ENCODE data around the gene FUCA2.

The FUCA2 gene, protein sequence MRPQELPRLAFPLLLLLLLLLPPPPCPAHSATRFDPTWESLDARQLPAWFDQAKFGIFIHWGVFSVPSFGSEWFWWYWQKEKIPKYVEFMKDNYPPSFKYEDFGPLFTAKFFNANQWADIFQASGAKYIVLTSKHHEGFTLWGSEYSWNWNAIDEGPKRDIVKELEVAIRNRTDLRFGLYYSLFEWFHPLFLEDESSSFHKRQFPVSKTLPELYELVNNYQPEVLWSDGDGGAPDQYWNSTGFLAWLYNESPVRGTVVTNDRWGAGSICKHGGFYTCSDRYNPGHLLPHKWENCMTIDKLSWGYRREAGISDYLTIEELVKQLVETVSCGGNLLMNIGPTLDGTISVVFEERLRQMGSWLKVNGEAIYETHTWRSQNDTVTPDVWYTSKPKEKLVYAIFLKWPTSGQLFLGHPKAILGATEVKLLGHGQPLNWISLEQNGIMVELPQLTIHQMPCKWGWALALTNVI

GRCh38 chr6:143510991-143511891 is at the start of gene FUCA2:
Gene FUCA2 (minus strand): TSS chr6:143511720. CDS start chr6:143511634, 86 bp downstream.
- peak; percentile 72 for DNase-seq

- no peak for DNase-seq
Observed at GRCh38 chr6:143561105-143561704, 49.7 kb upstream of the FUCA2 start.

DNA sequence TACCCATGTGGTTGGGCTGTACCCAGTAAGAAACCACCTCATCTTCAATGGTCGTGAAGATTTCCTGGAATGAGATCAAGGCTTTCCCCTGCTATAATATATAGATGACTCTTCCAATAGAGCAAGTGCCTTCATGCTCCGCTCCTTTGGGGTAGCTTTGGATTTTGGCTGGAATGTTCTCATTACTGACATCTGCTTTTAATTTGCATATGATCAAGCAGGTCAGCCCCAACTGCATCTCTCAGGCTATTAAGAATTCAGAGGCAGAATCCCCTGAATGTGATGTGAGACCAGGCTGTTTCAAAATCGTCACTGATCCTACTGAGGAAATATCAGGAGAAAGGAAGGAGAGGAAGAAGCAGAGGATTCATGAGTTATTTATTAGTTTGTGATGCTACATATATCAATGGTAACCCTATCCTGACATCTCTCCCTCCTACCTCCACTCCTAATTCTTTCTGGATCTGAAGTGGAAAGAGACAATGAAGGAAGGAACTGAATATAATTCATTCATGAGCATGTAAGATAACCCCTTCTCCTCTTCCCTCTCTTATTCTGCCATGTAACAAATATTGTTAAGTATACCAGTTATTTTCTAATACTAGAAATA is 47.6 kb upstream of the FUCA2 start:
- no peak for DNase-seq

DNA sequence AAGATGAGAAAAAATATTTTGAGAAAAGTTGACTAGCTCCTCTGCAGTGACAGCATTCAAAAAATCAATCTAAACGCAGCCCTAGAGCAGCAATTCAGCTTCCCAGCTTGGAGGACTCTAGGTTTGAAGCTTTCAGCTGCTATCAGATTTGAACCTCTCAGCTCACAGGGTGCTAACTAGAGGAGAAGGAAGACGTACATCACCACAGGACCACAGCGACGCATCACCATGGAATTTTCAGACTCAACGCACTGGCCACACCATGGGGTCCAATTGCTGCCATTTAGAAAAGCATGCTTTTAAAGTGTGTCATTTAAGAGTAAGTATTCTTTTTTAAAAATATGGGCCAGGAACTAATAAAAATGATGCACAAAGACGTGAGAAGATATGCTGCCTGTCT is 45.0 kb upstream of the FUCA2 start:
- no peak for DNase-seq

DNA sequence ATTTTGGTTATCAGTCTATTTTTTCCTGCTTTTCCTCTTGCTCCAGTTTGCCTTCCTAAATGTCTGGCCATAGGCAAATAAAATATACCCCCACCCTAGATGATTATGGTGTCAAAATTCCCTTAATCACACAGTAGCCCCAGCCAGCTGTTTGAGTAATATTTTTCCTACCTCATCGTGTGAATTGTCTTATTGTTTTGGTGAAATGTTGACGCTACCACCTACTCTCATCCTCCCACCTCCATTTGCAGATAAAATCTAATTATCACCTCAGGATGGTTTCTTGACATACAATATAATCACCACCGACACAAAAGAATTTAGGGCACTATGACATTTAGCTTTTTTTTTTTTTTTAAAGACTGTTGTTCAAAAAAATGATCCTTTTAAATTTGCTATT is 44.1 kb upstream of the FUCA2 start:
- DNase-seq = no peak

GRCh38 chr6:143555071-143555492 is 43.6 kb upstream of the FUCA2 start:
- DNase-seq = no peak

DNA sequence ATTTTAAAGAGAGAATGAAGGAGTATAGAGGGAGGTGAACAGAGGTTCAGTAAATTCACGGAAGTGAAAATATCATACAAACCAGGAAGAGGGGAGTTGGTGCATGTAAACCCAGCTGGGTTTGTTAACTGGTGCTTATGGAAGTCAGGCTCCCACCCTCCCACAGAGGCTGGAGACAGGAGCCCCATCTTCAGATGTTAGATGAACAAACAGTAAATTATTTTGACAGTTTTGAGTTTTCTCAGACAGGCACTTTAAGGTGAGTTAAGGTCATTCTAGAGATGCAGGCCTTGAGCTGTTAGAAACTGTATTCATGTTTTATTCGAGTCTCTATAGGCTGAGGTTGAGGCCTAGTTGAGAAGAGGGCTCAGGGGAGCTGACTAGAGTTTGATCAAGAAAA is 41.8 kb upstream of the FUCA2 start:
- no peak for DNase-seq

GRCh38 chr6:143549949-143550268 is 38.4 kb upstream of the FUCA2 start:
- no peak for DNase-seq

- DNase-seq = peak; percentile 34
Observed at GRCh38 chr6:143549221-143549948, 37.9 kb upstream of the FUCA2 start.

DNA sequence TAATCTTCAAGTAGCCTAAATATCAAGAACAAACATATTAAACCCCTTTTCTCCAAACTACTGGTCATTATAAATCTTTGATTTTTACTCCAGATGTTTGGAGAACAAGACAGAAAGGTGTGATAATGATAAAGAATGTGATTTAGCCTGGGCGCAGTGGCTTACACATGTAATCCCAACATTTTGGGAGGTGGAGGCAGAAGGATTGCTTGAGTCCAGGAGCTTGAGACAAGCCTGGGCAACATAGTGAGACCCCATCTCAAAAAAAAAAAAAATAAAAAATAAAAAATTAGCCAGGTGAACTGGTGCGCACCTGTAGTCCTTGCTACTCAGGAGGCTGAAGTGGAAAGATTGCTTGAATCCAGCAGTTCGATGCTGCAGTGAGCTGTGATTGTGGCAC is 35.1 kb upstream of the FUCA2 start:
- no peak for DNase-seq

DNA sequence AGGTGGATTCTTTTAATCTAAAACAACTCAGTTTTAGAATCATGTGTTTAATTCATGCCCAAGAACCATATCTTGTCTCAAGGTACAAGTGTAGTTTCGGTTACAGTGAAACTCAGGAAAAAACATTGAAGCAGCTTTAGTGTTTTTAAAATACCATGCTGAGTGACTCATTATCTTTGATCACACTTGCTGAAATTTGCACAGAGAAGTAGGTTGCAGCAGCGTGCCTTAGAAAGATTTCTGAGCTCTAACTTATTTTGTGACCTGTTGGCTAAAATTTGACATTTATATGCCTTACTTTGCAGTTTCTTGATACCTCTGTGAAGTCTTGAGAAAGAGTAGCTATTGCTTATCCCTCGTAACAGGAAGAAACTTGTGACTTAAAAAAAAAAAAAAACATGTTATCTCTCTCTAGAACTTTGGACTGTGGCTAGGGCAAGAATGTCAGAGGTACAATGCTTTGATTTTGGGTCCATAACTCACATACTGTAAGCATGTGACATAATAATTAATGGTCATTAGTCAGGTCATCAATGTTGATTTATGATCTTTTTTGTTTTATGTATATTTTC is 34.5 kb upstream of the FUCA2 start:
- DNase-seq = peak; percentile 41

GRCh38 chr6:143545165-143545564 is 33.6 kb upstream of the FUCA2 start:
- DNase-seq = peak; percentile 30

GRCh38 chr6:143544011-143544696 is 32.6 kb upstream of the FUCA2 start:
- peak; percentile 26 for DNase-seq

DNA sequence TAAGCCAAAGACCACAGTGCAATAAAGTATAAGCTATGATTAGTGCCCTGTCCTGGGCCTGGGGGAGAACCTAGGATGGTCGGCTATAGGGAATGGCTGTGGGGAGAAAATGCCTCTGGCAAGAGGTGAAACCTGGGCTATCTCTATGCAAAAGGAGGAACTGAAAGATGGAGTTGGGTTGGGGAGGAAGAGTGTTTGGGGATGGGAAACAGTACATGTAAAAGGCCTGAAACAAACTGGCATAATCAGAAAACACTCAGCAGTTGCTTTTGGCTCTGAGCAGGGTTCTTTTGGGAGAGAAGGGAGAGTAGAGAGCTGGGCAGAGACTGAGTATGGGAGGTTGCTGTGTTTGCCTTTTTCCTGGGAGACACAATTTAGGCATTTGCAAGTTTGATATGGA is 31.9 kb upstream of the FUCA2 start:
- DNase-seq = no peak

- DNase-seq = no peak
Observed at GRCh38 chr6:143542888-143543287, 31.4 kb upstream of the FUCA2 start.

DNA sequence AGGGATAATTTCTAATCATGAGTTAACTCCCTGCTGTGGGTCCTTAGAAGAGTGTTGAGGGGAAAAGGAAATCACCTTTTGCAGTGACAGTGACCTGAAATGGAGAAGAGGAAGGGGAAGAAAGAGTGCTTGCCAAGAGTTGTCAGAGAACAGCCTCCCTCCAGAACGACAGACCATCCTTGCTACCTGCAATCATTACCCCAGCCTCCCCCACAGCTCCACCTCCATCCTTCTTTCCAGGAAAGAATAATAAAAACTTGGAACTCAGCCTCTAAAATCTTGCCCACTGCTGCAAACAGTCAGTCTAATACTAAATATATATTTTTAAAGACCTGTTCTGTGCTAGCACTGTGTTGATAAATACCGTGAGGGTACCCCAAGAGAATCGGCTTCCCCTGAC is 28.7 kb upstream of the FUCA2 start:
- DNase-seq = no peak

- DNase-seq = peak; percentile 51
Observed at GRCh38 chr6:143539734-143540133, 28.2 kb upstream of the FUCA2 start.

- DNase-seq = peak; percentile 35
Observed at GRCh38 chr6:143539106-143539505, 27.6 kb upstream of the FUCA2 start.

GRCh38 chr6:143538374-143538773 is 26.9 kb upstream of the FUCA2 start:
- peak; percentile 23 for DNase-seq

DNA sequence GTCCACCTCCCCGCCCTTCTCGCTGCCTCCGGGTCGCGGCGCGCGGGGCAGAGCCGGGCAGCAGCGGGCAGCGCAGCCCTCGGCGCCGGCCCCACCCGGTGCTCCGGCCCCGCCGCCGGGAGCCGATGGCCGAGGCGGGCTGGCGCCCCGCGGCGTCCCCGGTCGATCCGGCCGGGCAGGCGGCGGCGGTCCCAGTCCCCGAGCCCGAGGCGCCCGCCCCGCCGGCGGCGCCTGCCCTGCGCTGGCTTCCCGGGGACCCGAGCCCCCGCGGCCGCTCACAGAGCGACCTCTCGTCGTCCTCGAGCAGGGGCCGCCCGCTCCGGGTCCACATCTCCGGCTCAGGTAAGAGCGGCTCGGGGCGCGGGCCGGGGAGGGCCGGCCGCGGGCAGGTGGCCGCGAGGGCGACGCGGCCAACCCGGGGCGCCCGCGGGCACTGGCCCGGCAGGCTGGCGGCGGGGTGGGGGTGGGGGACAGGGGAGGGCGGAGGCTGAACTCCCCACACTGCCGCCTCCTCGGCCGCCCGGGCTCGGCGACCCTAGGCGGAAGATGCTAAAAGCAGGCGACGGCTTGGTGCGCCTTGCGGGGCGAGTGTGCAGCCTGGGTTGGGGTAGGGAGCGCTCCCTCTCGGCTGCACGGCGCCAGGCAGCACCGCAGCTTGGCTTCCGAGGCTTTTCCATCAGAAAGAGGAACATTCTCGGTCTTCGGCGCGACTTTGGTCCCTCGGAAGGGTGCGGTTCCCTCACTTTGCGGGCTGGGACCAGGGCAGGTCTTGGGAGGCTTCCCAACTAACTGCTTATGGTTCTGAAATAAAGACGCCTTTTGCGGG is 25.6 kb upstream of the FUCA2 start:
- peak; percentile 67 for DNase-seq

All from CD4-positive, alpha-beta T cell treated with Interleukin-21 for 1 hour (primary cell).